Activated CD8-positive, alpha-beta memory T cell treated with anti-CD3 and anti-CD28 coated beads, Interleukin-2, amount 50 U/mL, for 4 hours (primary cell): ENCODE measurements around the gene CDCA8.

Experiments used
- DNase-seq: peaks from one replicate; pipeline ENCODE4 v3.0.0-alpha.2; 2020

The CDCA8 gene

DNA sequence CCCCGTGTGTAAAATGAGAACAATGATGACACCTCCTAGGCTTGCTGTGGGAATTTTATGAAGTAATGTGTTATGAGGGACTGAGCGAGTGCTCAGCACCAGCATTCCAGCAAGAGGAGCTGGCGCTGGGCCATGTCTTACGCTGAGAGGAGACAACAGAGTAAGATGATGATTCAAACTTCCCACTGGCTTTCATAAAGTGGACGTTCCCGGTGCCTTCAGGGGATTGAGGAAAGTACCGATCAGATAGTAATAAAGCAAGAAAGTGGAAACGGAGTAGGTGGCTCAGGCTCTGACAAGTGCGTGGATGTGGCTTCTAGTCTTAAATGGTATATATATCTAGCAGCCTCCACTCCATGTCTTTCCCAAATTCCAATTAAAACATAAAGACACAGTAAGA lies 48.8 kb downstream of the CDCA8 start:
- DNase-seq = no peak

DNA sequence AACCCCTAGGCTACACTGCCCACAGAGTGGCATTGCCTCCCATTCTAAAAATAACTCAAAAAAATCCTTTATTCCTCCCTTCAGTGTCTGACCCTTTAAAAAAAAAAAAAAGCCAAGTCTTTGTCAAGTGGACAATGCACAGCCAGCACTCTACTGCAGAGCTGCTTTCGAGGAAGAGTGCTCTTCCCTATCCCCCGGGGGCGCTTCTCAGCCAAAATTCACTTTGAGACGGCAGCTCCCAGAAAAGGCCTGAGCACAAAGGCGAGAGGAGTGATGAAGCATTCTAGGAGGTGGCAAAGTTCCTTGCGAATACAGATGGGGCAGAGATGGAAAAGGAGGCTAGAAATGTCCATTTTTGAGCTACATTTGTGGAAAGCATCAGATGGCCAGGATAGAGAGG lies 49.3 kb downstream of the CDCA8 start:
- no peak for DNase-seq

DNA sequence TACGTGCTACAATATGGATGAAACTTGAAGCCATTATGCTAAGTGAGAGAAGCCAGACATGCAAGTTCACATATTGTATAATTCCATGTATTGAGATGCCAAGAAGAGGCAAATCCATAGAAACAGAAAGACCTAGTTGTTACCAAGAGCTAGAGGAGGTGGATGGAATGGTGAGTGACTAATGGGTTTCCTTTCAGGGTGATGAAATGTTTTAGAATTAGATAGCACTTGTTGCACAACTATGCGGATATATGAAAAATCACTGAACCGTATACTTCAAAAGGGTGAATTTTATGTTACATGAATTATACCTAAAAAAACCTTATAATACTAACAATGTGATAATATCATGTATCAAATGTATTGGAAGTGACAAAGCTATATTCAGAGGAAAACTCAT lies 54.5 kb downstream of the CDCA8 start:
- no peak for DNase-seq

DNA sequence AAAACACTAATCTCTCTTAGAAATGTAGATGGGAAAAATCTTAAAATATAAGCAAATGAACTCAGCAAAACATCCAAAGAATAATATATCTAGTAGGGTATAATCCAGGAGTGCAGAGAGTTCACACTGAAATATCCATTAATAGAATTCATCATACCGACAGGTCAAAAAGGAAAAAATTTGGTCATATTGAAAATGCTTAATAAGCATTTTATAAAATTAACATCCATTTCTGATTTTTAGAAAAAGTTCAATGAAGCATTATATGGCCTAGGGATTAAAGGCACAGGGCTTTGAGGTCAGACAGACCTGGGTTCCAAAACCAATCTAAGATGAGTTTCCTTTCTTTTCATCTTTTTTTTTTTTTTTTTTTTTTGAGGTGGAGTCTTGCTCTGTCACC lies 56.2 kb downstream of the CDCA8 start:
- no peak for DNase-seq

DNA sequence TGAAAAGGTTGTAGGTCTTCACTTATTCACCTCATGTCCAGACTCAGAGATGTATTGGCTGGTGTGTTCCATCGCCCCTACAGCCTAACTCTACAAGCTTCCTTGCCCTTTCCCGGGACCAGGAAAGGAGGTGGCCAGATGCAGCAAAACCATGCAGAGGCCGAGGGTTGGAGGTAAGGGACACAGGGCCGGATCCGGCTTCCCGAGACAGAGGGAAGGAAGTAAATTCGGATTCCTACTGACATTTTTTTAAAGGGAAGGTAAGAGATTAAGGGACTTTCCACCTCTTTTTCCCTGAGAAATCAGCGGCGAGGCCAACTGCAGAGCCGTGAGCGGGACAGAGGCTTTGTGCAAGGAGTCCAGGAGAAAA lies 59.9 kb downstream of the CDCA8 start:
- DNase-seq = no peak

DNA sequence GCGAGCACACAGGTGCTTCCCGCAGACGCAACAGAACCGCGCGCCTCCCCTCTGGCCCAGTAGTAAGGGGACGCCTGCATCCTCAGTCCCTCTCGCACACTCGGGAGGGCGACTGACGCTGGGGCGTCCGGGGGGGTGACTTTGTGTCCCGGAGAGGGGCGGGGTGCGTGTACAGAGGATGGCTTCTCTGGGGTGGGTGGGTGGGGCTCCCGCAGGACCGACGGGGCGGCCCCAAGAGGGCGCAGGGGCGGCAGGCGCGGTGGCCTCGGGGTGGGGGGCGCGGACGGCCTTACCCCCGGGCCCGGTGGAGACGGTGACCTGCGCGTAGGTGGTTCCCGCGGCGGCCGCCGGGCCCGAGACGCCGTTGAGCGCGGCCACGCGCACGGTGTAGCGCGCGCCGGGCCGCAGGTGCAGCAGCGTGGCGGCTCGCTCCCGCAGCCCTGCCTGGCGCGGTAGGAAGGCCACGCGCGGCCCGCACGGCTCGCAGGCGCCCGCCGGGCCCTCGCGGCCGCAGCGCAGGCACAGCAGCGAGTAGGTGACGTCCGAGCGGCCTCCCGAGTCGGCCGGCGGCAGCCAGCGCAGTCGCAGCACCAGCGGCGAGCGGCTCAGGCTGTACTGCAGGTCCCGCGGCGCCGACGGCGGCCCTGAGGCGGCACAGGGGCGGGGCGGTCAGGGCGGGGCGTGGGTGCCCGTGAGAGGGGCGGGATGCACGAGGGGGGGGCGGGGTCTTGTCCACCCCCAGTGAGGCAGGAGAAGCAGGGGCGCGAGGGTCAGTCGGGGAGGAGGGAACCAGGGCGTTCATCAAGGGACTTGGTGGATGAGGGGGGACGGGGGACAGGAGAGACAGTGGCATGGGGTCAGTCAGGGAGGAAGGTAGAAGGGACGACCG lies 60.5 kb downstream of the CDCA8 start:
- DNase-seq = no peak

DNA sequence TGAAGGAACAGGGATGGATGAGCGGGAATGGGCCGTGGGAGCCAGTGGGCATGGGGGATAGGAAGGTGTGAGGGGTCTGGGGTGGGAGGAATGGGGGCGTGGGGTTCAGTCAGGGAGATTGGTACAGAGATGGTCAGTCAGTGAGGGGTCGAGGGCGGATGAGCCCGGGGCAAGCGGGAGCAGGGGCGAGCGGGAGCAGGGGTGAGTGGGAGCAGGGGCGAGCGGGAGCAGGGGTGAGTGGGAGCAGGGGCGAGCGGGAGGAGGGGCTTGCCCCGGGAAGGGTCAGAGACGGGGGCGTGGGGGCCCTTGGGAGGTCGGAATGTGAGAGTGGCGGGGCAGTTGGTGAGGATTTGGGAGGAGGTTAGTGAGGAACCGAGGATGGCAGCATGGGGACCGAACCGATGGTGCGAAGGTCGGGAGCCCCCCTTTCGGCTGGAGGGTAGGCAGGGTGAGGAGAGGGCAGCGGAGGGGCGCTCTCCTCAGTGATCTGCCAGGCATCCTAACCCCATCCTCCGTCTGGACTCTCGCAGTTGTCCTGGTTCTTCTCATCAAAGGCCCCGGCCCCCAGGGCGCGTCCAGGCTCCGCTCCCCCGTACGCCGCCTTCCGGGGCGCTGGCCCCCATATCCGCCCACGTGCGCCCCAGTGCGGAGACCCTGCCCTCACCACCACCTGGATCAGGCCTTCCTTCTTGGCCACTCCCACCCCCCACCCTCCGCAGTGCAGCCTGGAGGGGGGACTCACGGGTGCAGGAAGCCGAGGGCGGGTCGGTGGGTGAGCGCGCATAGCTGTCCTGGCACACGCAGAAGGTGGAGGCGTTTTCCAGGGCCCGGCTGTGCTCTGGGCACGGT lies 61.4 kb downstream of the CDCA8 start:
- no peak for DNase-seq

DNA sequence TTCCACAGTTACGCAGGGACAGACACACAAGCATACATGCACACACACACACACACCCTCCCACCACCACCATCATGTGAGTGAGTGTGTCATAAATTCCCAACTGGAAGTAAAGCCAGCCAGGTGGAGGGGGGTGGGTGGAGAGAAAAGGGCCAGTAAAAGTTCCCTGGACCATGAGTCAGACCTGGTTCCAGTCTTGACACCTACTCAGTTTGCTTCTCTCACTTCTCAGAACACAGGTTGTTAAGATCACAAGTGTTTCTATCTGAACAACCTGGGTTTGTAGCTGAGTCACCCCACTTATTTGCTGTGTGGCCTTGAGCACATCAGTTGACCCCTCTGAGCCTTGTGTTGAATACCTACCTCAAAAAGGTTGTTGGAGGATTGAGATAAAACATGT lies 63.0 kb downstream of the CDCA8 start:
- DNase-seq = no peak

DNA sequence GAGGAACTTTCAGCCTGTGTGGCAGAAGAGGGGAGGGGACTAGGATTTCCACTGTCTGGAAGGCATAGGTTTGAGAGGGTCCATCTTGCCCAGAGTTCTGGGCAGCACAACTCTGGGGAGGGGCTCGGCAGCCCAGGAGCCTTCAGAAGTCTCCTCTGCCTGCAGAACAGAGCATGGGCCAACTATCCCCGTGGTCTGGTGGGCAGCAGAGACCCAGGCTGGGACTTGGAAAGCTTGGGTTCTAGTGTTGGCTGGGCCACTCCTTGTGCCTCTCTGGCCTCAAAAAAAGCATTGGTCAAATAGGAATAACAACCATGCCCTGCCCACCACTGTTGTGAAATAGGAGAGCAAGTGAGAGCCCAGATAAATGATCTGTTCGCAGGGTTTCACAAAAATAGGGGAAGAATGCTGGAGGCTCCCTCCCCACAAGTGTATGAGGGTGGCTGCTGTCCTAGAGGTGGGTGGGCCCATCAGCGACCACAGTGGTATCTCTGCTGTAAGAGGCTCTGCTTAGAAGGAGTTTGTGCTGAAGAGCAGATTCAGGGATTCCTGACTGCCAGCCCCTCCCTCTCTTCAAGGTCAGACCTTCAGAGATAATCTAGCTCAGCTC lies 63.7 kb downstream of the CDCA8 start:
- DNase-seq = no peak
